T follicular helper cell (primary cell): ENCODE data around the gene NPBWR2.
"Not testable (repeated sequence)": the region's sequence is repeated elsewhere in the genome, so short reads cannot be mapped to it uniquely, and the experiment has no call there.

Experiments
- DNase-seq: peaks from one replicate; pipeline ENCODE4 v3.0.0-alpha.2; 2020; ENCODE audit warnings: low read depth

The NPBWR2 gene

GRCh38 chr20:64143018-64143801, 35.8 kb upstream of the NPBWR2 start:
- DNase-seq: no peak

- DNase-seq: no peak
These were observed 35.2 kb upstream of the NPBWR2 start for GRCh38 chr20:64142590-64142989.

DNA sequence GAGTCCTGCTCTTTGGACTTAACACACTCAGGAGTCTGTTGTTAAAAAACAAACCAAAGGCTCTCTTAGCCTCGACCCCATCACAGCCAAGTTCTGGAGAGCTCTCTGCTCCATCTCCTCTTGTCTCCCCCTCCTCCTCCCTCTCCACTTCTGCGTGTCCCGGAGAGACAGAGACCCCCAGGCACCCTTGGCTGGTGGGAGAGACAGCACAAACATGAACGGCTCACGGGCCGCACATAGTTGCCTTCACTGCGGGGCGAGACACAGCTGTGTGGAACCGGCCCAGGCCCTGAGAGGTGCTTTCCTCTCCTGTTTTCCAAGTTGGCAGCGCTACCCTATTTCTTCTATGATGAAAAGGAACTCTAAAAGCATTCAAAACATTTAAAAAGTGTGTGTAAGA, 33.6 kb upstream of the NPBWR2 start:
- no peak for DNase-seq

DNA sequence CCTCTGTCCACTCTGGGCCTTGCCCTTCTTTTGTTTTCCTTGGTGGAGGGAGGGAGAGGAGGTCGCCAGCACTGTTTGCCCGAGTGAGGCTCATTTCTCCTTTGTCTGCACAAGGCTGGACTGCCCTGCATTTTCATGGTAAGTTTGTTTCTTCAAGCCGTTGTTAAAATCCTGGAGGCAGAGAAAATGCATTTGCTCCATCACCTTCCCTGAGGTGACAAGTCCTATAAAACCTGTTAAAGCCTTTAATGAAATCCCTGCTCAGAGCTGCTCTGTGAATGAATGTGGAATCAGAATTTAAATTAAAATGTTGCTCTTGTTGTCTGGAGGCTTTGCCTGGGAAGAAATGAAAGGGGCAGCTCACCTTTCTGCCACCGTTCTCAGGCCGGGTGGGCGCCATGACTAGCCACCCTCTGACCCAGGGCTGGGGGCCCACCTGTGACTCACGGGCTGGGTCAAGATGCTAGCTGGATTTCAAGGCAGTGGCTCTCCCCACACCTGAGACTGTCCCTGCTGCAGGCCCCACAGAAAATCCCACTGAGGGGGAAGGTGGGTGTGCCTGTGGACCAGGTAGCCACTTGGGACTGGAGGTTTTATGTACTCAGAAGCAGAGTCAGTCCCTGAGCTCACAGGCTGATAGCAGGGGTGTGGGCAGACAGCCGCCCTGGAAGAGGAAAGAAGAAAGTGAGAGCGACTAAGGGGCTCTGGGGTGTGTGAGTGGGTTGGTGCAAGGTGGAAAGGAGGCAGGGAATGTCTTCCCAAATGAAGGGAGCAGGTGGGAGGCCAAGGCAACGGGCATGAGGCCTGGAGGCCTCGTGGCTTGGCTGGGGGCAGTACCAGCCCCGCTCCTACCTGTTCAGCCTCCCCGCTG, 32.9 kb upstream of the NPBWR2 start:
- DNase-seq: no peak

DNA sequence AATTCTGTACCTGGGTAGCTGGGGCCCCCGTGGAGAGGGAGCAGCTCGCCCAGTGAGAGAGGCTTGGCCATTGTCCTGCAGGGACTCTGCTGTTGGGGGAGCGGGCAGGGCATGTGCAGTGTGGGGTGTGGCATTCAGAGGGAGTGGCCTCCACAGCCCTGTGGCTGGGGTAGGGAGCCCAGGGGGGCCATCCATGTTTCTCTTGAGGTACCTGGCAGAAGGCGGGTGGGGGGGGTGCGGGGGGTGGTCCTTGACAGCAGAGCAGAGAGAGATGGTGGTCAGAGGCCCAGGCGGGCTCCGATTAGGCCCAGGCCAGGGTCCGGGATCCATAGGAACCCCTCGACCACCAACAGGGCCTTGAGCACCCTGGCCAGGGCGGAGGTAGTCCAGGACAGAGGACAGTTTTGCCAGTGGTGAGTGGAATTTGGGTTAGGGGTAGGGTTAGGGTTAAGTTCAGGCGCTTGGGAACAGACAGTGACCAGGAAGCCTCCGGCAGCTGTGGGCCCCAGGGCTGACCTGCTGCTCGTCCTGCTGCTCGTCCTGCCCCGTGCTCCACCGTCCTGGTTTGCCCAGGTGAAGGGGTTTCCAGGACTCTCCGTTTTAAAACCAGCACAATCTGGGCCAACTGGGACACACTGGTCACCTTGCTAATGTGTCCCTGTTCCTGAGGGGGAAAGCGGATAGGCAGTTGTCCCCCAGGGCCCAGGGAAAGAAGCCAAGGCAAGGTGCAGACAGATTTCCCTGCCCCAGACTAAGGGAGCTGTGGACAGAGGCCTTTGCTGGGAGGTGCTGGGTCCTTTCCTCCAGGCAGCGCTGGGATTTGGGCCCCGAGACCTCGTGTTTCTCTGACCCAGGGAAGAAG, 32.1 kb upstream of the NPBWR2 start:
- no peak for DNase-seq

DNA sequence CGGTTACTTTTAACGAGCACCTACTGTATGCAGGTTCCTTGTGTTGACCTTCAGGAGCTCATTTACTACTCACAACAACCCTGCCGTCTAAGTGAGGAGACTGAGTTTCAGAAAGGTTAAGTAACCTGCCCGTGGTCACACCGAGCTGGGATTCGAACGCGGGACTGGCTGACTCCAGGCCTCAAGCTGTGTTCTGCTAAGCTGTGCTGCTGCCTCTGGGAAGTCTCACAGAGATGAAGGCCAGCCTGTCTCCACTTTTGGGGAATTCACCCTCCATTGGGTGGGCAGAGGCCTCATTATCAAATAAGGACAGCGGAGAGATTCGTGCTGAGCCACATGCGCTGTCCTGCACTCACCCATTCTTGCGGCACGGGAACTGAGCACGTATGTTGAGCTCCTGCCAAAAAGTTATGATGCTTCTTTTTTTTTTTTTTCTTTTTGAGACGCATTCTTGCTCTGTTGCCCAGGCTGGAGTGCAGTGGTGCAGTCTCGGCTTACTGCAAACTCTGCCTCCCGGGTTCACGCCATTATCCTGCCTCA, 31.0 kb upstream of the NPBWR2 start:
- no peak for DNase-seq

GRCh38 chr20:64137598-64138031, 30.2 kb upstream of the NPBWR2 start:
- no peak for DNase-seq

DNA sequence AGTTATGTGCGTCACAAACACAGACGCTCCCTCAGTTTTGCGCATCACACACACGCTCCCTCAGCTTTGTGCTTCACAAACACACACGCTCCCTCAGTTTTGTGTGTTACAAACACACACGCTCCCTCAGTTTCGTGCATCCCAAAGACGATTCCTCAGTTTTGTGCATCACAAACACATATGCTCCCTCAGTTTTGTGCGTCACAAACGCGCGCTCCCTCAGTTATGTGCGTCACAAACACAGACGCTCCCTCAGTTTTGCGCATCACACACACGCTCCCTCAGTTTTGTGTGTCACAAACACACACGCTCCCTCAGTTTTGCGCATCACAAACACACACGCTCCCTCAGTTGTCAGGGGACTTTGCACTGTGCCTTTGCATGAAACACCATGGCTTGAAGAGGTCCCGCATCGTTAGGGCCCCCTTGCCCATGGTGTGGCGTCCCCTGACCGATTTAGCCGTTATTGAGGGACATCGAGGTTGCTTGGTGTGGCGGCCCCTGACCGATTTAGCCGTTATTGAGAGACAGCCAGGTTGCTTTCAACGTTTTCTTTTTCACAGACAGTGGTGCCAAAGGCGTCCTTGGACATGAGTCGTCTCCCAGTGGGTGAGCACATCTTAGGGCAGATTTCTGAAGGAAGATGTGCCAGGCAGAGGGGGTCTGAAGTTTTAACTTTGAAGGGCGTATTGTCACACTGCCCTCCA, 28.8 kb upstream of the NPBWR2 start:
- no peak for DNase-seq

- DNase-seq: not testable (repeated sequence)
These were observed 27.4 kb upstream of the NPBWR2 start for GRCh38 chr20:64134744-64135143.

DNA sequence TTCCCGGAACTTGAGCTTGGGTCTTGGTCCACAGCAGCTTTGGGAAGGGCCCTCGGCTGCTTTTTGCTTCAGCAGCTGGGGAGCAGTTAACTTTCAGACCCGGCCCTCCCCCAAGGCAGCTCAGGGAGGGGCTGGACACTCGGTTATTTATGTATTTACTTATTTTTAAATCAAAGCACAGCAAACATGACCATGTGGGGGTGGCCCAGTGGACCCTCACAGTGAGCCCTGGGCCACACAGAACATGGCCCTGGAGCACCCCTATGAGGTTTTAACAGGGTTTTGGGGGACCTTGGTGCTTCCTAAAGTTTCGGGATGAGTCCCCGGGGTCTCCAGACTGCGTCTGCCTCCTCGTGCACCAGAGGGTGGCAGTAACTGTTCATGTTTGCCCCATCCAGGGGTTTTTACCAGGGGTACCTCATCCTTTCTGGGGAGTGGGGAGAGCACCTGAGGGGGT, 26.6 kb upstream of the NPBWR2 start:
- DNase-seq: no peak

DNA sequence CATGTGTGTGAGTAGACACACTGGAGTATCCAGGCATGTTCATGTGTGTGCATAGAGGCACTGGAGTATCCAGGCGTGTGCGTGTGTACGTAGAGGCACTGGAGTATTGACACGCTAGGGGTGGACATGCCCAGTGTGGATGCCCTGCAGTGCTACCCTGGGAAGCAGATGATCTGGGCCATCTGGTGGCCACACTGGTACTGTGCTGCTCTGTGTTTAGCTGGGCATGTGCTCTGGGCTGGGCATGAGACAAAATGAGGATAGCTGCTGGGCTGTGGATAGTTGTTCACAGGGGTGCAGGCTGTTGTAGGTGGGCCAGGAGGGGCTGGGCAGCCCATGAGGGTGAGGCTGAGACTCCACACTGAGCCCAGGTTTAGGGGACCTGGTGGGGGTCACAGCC, 24.0 kb upstream of the NPBWR2 start:
- no peak for DNase-seq

DNA sequence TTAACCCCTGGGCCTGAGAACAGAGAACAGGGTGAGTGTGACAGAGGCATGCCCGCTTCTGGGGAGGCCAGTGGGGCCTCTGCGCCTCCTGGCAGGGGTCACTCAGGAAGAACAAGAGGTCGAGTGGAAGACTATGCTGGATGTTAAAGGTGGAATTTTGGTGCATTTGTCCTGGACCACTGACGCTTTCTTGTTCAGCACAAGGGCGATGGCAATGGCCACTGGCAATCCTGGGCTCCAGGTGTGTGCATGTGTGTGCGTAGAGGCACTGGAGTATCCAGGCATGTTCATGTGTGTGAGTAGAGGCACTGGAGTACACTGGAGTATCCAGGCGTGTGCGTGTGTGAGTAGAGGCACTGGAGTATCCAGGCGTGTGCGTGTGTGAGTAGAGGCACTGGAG, 23.5 kb upstream of the NPBWR2 start:
- no peak for DNase-seq

- DNase-seq: no peak
These were observed 22.9 kb upstream of the NPBWR2 start for GRCh38 chr20:64130271-64130670.

DNA sequence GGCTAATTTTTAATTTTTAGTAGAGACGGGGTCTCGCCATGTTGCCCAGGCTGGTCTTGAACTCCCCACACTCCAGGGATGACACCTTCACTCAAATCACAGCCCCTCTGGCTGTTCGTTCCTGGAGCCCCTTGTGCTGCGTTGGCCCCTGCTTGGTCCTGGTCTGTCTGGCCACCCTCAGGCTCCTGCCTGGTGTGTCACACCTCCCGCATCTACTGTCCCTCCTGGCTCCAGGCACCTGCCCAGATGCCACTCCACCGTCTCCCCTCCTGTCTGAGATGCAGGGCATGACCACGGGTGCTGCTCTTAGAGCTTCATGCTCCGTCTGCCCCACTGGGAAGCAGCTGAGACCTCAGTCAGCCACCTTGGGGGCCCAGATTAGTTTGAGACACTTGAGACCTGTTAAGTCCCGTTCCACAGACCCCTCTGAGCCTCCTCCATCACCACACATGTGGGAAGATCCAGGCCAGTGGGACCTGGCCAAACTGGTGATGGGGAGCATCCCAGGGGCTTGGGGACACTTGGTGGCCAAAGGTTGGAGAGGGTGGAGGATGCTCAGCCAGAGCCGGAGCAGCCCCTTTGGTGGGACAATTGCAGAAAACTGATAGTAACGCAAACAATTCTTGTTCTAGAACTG, 21.9 kb upstream of the NPBWR2 start:
- no peak for DNase-seq

GRCh38 chr20:64123517-64123916, 16.2 kb upstream of the NPBWR2 start:
- not testable (repeated sequence) for DNase-seq

DNA sequence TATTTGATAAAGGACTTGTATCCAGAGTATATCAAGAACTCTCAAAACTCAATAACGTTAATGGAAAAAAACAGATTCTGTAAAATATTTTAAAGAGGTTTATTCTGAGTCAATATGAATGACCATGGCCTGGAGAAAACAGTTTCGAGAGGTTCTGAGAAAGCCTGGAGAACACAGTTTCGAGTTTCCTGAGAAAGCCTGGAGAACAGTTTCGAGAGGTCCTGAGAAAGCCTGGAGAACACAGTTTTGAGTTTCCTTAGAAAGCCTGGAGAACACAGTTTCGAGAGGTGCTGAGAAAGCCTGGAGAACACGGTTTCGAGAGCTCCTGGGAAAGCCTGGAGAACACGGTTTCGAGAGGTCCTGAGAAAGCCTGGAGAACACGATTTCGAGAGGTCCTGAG, 15.6 kb upstream of the NPBWR2 start:
- DNase-seq: not testable (repeated sequence)

DNA sequence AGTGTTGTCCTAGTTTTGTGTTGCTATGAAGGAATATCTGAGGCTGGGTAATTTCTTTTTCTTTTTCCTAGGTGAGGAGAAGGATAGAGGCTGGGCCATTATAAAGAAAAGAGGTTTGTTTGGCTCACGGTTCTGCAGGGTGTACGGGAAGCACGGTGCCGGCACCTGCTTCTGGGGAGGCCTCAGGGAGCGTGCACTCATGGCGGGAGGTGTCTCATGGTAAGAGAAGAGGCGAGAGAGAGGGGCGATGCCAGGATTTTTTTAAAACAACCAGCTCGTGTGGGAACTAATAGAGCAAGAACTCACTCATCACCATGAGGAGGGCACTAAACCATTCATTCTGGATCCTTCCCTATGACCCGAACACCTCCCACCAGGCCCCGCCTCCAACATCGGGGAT, 14.2 kb upstream of the NPBWR2 start:
- no peak for DNase-seq

DNA sequence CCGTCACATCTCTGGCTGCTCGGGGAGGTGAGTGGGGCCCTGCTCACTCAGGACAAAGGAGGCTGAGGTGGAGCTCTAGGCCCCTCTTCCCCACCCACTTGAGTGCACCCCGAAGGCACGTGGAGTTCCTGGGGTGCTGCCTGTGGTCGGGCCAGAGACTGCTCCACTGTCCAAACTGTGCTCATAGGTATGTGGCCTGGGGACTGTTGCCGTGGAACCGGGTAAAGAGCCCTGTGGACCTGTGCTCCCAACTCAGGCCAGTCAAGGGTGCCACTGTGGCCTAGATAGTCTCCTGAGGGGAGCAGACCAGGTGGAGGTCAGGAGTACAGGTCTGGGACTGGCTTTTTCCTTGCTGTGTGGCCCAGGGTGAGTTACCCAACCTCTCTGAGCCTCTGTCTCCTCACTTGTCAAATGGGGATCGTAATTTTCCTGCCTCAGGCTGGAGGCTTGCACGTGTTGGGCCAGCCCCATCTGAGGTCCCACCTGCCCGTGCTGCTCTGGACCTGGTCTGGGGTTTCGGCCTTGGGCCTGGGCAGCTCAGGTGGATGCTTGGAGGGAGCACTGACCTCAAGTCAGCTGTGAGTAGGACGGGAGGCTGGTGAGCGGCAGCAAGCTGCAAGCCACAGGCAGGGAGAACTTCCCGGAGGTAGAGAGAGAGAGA, 12.4 kb upstream of the NPBWR2 start:
- no peak for DNase-seq

DNA sequence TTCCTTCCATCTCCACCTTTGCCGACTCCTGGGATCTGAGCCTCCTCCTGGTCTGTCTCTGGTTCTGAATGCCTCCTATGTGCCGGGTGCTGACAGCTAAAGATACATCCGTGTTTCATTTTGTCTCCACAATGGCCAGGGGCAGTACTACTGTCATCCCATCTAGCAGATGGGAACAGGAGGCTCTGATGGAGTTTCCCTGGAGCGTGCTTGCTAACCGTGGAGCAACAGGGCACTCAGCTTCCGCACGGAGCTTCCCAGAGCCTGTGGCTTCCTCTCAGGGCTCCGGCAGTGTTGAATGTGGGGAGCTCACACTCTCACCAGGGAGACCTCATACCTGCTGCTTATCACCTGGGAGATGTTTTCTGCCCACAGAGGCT, 11.9 kb upstream of the NPBWR2 start:
- no peak for DNase-seq

DNA sequence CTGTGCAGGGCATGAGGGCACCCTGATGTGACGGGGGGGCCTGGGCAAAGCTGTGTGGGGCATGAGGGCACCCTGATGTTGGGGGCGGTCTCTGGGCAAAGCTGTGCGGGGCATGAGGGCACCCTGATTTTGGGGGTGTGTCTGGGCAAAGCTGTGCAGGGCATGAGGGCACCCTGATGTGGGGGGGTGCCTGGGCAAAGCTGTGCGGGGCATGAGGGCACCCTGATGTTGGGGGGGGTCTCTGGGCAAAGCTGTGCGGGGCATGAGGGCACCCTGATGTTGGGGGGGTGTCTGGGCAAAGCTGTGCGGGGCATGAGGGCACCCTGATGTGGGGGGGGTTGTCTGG, 10.0 kb upstream of the NPBWR2 start:
- not testable (repeated sequence) for DNase-seq
